HG03575 (cell line): ENCODE data around the gene MCCD1.
"Not testable (repeated sequence)": the region's sequence is repeated elsewhere in the genome, so short reads cannot be mapped to it uniquely, and the experiment has no call there.

ENCODE experiments used
- ATAC-seq: cut with Tn5 transposase; IDR thresholded peaks from one replicate; pipeline ENCODE4 v1.9.1; 2021; ENCODE audit not compliant: unreplicated experiment, insufficient number of reproducible peaks, low FRiP score; ENCODE audit errors: extremely low read depth

Gene MCCD1

DNA sequence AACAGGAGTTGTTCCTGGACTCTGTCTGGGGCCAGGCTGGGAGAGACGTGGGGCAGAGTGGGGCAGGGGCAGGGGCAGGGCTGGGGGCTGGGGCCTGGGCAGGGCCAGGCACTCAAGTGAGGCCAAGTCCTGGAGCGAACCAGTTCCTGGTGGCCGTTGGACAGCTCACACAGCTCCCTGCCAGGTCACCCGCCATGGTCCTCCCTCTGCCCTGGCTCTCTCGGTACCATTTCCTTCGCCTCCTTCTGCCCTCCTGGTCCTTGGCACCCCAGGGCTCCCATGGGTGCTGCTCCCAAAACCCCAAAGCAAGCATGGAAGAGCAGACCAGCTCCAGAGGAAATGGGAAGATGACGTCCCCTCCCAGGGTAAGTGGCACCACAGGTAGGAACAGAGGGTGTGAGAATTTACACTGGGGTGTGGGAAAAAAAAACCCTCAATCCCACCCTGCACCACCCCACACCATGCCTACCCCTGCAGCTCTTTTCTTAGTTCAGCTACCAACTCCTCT lies at the start of gene MCCD1:
TSS of gene MCCD1 (plus strand) at position 142 of the 508 bp plus-strand sequence. CDS start at position 195, 53 bp downstream.
- no peak for ATAC-seq

DNA sequence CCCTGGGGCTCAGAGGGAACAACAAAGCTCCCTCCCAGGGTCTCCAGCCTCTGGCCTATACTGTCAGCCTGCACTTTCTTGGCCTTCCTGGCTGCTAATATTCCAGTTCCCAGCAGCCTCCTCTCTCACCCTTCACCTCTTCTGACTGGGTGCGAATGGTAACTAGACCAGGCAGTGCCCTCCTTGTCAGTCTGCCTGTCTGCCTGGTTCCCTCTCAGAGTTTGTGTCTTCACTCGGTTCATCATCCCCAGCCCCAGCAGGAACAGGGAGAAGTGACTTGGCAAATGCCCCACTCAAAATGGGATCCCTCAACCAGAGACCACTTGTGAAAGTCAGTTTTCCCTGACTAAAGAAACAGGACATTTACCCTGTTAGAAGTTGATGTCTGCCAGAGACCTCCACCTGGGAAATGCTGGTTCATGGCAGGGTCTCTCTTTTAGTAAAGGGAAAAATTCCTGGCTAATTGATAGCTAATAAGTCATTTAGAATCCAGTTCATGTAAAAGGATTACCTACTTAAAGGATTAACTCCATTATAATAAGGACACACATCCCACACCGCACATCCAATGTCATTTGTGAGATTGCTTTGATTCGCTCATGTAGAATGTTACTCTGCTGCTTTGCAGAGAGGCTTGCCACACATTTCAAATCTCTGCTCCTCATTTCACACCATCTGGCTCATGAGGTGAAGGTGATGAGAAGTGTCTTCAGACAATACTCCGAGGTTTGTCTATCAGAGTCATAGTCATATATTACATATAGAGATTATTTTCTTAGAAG lies 49.4 kb upstream of the MCCD1 start:
- no peak for ATAC-seq

GRCh38 chr6:31479933-31480535 lies 48.7 kb upstream of the MCCD1 start:
- no peak for ATAC-seq

- no peak for ATAC-seq
These were observed 48.2 kb upstream of the MCCD1 start for GRCh38 chr6:31480574-31480973.

DNA sequence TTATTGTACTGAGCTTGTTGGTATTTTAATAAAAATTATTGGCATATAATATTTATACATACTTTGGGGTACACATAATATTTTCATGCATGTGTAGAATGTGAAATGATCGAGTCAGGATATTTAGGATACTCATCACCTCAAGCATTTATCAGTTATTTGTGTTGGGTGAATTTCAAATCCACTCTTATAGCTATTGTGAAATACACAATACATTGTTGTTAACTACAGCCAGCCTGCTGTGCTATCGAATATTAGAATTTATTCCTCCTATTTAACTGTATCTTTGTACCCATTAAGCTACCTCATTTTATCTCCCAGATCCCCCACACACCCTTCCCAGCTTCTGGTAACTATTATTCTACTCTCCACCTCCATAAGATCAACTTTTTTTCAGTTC lies 45.4 kb upstream of the MCCD1 start:
- no peak for ATAC-seq

DNA sequence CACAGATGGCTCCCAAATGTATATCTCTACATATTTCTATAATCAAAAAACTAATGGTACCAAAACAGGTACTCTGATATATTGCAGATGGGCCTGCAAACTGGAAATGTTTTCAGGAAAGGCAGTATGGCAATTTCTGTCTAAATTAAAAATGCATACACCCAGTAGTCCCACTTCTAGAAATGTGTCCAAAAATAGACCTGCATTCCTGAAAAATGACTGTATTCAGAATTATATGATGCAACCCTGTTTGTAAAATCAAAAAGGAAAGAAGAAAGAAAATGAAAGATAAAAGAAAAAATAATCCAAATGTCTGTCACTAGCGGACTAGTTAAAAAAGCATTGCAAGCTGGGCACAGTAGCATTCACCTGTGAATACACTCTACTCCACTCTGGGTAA lies 43.7 kb upstream of the MCCD1 start:
- no peak for ATAC-seq

DNA sequence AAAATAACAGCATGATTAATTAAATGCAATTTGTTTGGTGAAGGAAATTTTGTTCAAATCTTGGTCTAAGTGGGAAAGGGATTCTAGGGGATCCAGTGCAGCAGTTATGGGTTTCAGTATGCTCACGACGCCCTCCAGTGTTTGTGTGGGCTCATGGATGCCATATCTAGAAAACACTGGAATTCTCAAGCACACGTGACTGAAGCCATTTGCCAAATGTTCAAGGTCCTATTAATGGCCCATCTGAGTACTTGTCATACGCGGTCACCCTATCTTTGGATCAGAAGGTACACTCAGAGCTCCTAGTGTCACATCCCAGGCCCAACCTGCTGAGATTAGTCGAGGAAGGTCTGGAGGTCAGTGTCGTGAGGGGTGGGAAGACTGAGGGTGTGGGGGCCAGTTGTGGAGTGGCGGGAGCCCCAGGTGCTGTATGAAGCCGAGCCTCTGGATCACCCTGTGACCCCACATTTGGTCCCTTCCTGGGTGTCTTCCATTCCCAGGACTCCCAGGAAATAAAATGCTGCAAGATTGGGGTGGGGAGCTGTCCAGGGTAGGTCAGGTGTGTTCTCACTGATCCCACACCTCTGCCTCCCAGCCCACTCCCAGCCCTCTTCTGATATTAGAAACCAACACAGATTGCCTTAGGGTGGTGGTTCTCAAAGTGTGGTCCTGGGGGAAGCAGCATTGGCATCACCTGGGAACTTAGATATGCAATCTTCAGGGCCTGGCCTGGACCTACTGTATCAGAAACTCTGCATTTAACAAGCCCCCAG lies 42.5 kb upstream of the MCCD1 start:
- not testable (repeated sequence) for ATAC-seq

DNA sequence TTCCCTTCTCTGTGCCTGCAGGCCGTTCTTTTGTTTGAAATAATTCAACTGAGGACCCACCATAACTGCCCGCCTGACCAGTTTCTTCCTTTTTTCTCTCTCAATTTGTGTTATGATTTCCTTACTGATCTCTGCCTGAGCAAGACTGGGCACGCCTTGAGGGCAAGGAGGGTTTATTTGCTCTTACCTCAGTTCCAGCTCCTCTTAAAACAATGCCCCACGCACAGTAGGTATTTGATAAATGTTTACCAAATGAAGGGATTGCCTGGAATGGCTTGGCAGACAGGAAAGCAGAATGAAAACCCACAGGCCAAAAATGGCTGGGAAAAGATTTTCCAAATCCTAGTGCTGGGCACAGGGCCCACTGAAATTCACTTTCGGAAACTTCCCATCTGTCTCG lies 41.1 kb upstream of the MCCD1 start:
- ATAC-seq = not testable (repeated sequence)

- no peak for ATAC-seq
These were observed 39.7 kb upstream of the MCCD1 start for GRCh38 chr6:31489086-31489485.

DNA sequence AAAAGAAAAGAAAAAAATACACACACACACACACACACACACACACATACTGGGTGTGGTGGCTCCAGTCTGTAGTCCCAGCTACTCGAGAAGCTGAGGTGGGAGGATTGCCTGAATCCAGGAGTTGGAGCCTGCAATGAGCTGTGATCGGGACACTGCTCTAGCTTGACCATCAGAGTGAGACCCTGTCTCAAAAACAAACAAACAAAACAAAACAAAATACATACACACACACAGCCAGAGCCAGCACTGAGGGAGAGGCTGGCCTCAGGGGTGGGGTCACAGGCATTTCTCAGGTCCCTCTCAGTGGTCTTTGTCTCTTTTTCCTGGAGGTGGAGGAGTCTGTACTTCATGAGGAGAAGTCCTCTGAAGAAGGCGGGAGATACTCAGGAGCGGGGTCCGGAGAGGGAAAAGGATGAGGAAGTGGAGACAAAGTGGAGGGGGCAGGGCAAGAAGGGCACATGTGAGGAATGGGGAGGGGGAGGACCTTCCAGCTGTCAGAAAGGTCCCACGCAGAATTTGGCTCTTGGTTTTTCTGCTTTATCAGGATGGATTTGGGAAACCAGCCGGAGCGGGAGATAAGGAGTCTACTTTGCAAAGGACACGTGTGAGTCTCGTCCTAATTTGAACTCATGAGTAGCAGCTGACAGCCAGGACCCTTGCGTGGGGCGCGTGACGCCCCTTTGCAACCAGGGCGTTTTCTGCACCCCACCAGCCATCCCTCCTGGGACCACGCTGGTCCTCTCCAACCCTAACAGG lies 38.5 kb upstream of the MCCD1 start:
- no peak for ATAC-seq

DNA sequence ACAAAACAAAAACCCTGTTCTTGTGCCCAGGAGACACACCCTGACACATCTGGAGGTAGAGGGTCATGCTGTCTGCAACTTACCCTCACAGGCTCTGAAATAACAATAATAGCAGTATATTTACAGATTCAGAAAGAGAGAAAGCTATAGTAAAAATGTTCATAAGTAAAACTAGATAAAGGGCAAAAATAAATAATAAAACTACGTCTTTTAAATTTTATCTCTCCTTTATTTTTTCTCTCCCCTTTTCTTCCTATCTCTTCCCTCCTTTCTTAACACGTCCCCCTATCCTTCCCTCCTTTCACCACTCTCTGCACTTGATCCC lies 35.2 kb upstream of the MCCD1 start:
- ATAC-seq = not testable (repeated sequence)

- no peak for ATAC-seq
These were observed 34.7 kb upstream of the MCCD1 start for GRCh38 chr6:31493875-31494694.

GRCh38 chr6:31495580-31495979 lies 33.2 kb upstream of the MCCD1 start:
- ATAC-seq = no peak

GRCh38 chr6:31496826-31497225 lies 31.9 kb upstream of the MCCD1 start:
- not testable (repeated sequence) for ATAC-seq

- ATAC-seq = no peak
These were observed 31.0 kb upstream of the MCCD1 start, which contains the start of gene MICB for GRCh38 chr6:31497531-31498476. Gene MICB, plus strand, starts transcription at chr6:31498145. Its CDS starts 49 bp downstream, at chr6:31498194.

DNA sequence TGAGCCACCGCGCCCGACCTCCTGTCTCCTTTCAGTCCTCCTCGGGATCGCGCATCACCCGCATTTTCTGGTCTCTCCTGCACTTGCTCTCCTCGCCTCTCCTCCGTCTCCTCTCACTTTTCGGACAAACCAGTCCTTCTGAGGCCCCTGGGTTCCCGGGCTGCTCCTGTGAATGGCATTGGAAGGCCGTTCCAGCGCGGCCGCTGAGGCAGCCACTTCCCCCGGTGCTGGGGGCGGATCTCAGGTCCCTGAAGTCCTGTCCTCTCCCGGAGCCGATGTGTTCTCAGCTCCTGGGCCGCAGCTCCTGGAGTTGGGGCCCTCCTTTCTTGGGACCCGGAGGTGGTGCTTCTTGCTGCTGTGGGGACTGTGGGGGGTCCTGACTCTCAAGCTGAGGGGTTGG lies 30.0 kb upstream of the MCCD1 start:
- ATAC-seq = no peak

GRCh38 chr6:31499648-31500047 lies 29.1 kb upstream of the MCCD1 start:
- ATAC-seq = not testable (repeated sequence)
